ENCODE measurements around the gene DCDC2.
A peak's percentile ranks its signal among the peaks of the same experiment; 100 is the strongest.
"Not testable (repeated sequence)": the region's sequence is repeated elsewhere in the genome, so short reads cannot be mapped to it uniquely, and the experiment has no call there.

The DCDC2 gene

GRCh38 chr6:24284006-24284405 is 73.9 kb downstream of the DCDC2 start:
- Histone ChIP-seq H3K4me3 (ENCODE audit: low read depth, low read length) (no peak overlapping the region), H3K36me3 (ENCODE audit: control insufficient read depth, insufficient read depth, low read length) (no peaks in the 10 kb centered on the region), H3K27ac (ENCODE audit: low read depth, low read length) (no peak overlapping the region), H3K9ac (ENCODE audit: low read depth, low read length) (no peak overlapping the region), H3K27me3 (ENCODE audit: control insufficient read depth, insufficient read depth, low read length) (no peaks in the 10 kb centered on the region), H3K9me3 (ENCODE audit: control insufficient read depth, insufficient read depth, low read length) (no peaks in the 10 kb centered on the region), H3K4me1 (ENCODE audit: control insufficient read depth, insufficient read depth, low read length) (no peaks in the 10 kb centered on the region; the same call in 1 of the 2 replicates)

- H3K27ac ChIP-seq (ENCODE audit: low read depth, low read length), result no peak overlapping the region
- no peaks in the 10 kb centered on the region; the same call in 1 of the 2 replicates for H3K27me3 ChIP-seq (ENCODE audit: control insufficient read depth, insufficient read depth, low read length)
- no peaks in the 10 kb centered on the region for H3K9me3 ChIP-seq (ENCODE audit: control insufficient read depth, insufficient read depth, low read length)
- H3K36me3 ChIP-seq (ENCODE audit: control insufficient read depth, insufficient read depth, low read length), result no peaks in the 10 kb centered on the region
- H3K9ac ChIP-seq (ENCODE audit: low read depth, low read length), result no peak overlapping the region
- no peaks in the 10 kb centered on the region; the same call in 1 of the 2 replicates for H3K4me1 ChIP-seq (ENCODE audit: control insufficient read depth, insufficient read depth, low read length)
- H3K4me3 ChIP-seq (ENCODE audit: low read depth, low read length), result peak overlapping the region; percentile 33; the same call in 1 of the 2 replicates
These were observed 74.5 kb downstream of the DCDC2 start for GRCh38 chr6:24283043-24283985.

GRCh38 chr6:24274441-24275083 is 83.3 kb downstream of the DCDC2 start:
- Histone ChIP-seq H3K27ac (ENCODE audit: low read depth, low read length) (no peak overlapping the region), H3K27me3 (ENCODE audit: control insufficient read depth, insufficient read depth, low read length) (no peaks in the 10 kb centered on the region; the same call in 1 of the 2 replicates), H3K4me1 (ENCODE audit: control insufficient read depth, insufficient read depth, low read length) (peaks cover 7% of the 10 kb centered on the region; the same call in 1 of the 2 replicates), H3K36me3 (ENCODE audit: control insufficient read depth, insufficient read depth, low read length) (no peaks in the 10 kb centered on the region), H3K9me3 (ENCODE audit: control insufficient read depth, insufficient read depth, low read length) (no peaks in the 10 kb centered on the region), H3K9ac (ENCODE audit: low read depth, low read length) (no peak overlapping the region), H3K4me3 (ENCODE audit: low read depth, low read length) (no peak overlapping the region)

- Histone ChIP-seq H3K36me3 (ENCODE audit: control insufficient read depth, insufficient read depth, low read length) (no peaks in the 10 kb centered on the region), H3K4me3 (ENCODE audit: low read depth, low read length) (no peak overlapping the region), H3K4me1 (ENCODE audit: control insufficient read depth, insufficient read depth, low read length) (peaks cover 7% of the 10 kb centered on the region; the same call in 1 of the 2 replicates), H3K9ac (ENCODE audit: low read depth, low read length) (no peak overlapping the region), H3K27ac (ENCODE audit: low read depth, low read length) (no peak overlapping the region), H3K27me3 (ENCODE audit: control insufficient read depth, insufficient read depth, low read length) (no peaks in the 10 kb centered on the region; the same call in 1 of the 2 replicates), H3K9me3 (ENCODE audit: control insufficient read depth, insufficient read depth, low read length) (no peaks in the 10 kb centered on the region)
These were observed 84.6 kb downstream of the DCDC2 start for GRCh38 chr6:24273096-24273870.

- Histone ChIP-seq H3K9me3 (ENCODE audit: control insufficient read depth, insufficient read depth, low read length) (no peaks in the 10 kb centered on the region), H3K36me3 (ENCODE audit: control insufficient read depth, insufficient read depth, low read length) (no peaks in the 10 kb centered on the region), H3K4me1 (ENCODE audit: control insufficient read depth, insufficient read depth, low read length) (peaks cover 7% of the 10 kb centered on the region; the same call in 1 of the 2 replicates), H3K9ac (ENCODE audit: low read depth, low read length) (no peak overlapping the region), H3K4me3 (ENCODE audit: low read depth, low read length) (no peak overlapping the region), H3K27me3 (ENCODE audit: control insufficient read depth, insufficient read depth, low read length) (no peaks in the 10 kb centered on the region), H3K27ac (ENCODE audit: low read depth, low read length) (no peak overlapping the region)
These were observed 85.3 kb downstream of the DCDC2 start for GRCh38 chr6:24272553-24272952.

- H3K9ac ChIP-seq (ENCODE audit: low read depth, low read length), result no peak overlapping the region
- H3K4me1 ChIP-seq (ENCODE audit: control insufficient read depth, insufficient read depth, low read length), result peaks cover 7% of the 10 kb centered on the region; the same call in 1 of the 2 replicates
- H3K9me3 ChIP-seq (ENCODE audit: control insufficient read depth, insufficient read depth, low read length), result no peaks in the 10 kb centered on the region
- no peaks in the 10 kb centered on the region for H3K27me3 ChIP-seq (ENCODE audit: control insufficient read depth, insufficient read depth, low read length)
- no peak overlapping the region for H3K4me3 ChIP-seq (ENCODE audit: low read depth, low read length)
- H3K36me3 ChIP-seq (ENCODE audit: control insufficient read depth, insufficient read depth, low read length), result no peaks in the 10 kb centered on the region
- H3K27ac ChIP-seq (ENCODE audit: low read depth, low read length), result no peak overlapping the region
These were observed 85.7 kb downstream of the DCDC2 start for GRCh38 chr6:24272148-24272547.

GRCh38 chr6:24270011-24270410 is 87.8 kb downstream of the DCDC2 start:
- H3K27ac ChIP-seq (ENCODE audit: low read depth, low read length), result no peak overlapping the region

GRCh38 chr6:24258214-24258613 is 99.6 kb downstream of the DCDC2 start:
- peaks cover 12% of the 10 kb centered on the region for H3K4me1 ChIP-seq (ENCODE audit: control insufficient read depth, insufficient read depth, low read length)
- not testable (repeated sequence) for H3K36me3 ChIP-seq (ENCODE audit: control insufficient read depth, insufficient read depth, low read length); H3K27ac ChIP-seq (ENCODE audit: low read depth, low read length); H3K9ac ChIP-seq (ENCODE audit: low read depth, low read length); H3K9me3 ChIP-seq (ENCODE audit: control insufficient read depth, insufficient read depth, low read length); H3K4me3 ChIP-seq (ENCODE audit: low read depth, low read length); H3K27me3 ChIP-seq (ENCODE audit: control insufficient read depth, insufficient read depth, low read length)

More at GRCh38 chr6:24270011-24270410, 87.8 kb downstream of the DCDC2 start:
- peaks cover 7% of the 10 kb centered on the region; the same call in 1 of the 2 replicates for H3K4me1 ChIP-seq (ENCODE audit: control insufficient read depth, insufficient read depth, low read length)
- H3K9me3 ChIP-seq (ENCODE audit: control insufficient read depth, insufficient read depth, low read length), result no peaks in the 10 kb centered on the region
- no peak overlapping the region for H3K9ac ChIP-seq (ENCODE audit: low read depth, low read length)
- no peak overlapping the region for H3K4me3 ChIP-seq (ENCODE audit: low read depth, low read length)
- no peaks in the 10 kb centered on the region for H3K27me3 ChIP-seq (ENCODE audit: control insufficient read depth, insufficient read depth, low read length)
- no peaks in the 10 kb centered on the region for H3K36me3 ChIP-seq (ENCODE audit: control insufficient read depth, insufficient read depth, low read length)

GRCh38 chr6:24257282-24257681 is 100.6 kb downstream of the DCDC2 start:
- Histone ChIP-seq H3K4me1 (ENCODE audit: control insufficient read depth, insufficient read depth, low read length) (peaks cover 13% of the 10 kb centered on the region), H3K9ac (ENCODE audit: low read depth, low read length) (no peak overlapping the region), H3K4me3 (ENCODE audit: low read depth, low read length) (no peak overlapping the region), H3K27ac (ENCODE audit: low read depth, low read length) (no peak overlapping the region), H3K27me3 (ENCODE audit: control insufficient read depth, insufficient read depth, low read length) (no peaks in the 10 kb centered on the region), H3K36me3 (ENCODE audit: control insufficient read depth, insufficient read depth, low read length) (no peaks in the 10 kb centered on the region), H3K9me3 (ENCODE audit: control insufficient read depth, insufficient read depth, low read length) (0 out of 2 replicates have a peak, but pooled peaks cover 3% of the 10 kb centered on the region)

GRCh38 chr6:24255676-24256075 is 102.2 kb downstream of the DCDC2 start:
- Histone ChIP-seq H3K36me3 (ENCODE audit: control insufficient read depth, insufficient read depth, low read length) (no peaks in the 10 kb centered on the region), H3K9ac (ENCODE audit: low read depth, low read length) (no peak overlapping the region)

More at GRCh38 chr6:24255676-24256075, 102.2 kb downstream of the DCDC2 start:
- Histone ChIP-seq H3K27ac (ENCODE audit: low read depth, low read length) (no peak overlapping the region), H3K4me1 (ENCODE audit: control insufficient read depth, insufficient read depth, low read length) (peaks cover 22% of the 10 kb centered on the region), H3K27me3 (ENCODE audit: control insufficient read depth, insufficient read depth, low read length) (no peaks in the 10 kb centered on the region), H3K9me3 (ENCODE audit: control insufficient read depth, insufficient read depth, low read length) (0 out of 2 replicates have a peak, but pooled peaks cover 3% of the 10 kb centered on the region), H3K4me3 (ENCODE audit: low read depth, low read length) (no peak overlapping the region)

All from HUES48 (cell line).